ENCODE results near the gene TSPY4. TPM values are rescaled to one million over a fixed set of nuclear protein-coding genes. Genes with fewer than 3 reads are reported as not detected.
"Not testable (repeated sequence)": the region's sequence is repeated elsewhere in the genome, so short reads cannot be mapped to it uniquely, and the experiment has no call there.

The TSPY4 gene
- not detected in 2 replicates for total RNA-seq
- not detected for polyA plus RNA-seq (2012)

GRCh38 chrY:9337164-9337563 lies at the start of gene TSPY4:
TSPY4 (plus strand) TSS chrY:9337464; CDS start chrY:9337510, 46 bp downstream.
- not testable (repeated sequence) for DNase-seq (ENCODE audit: low read depth)

GRCh38 chrY:9320996-9321395 lies 16.3 kb upstream of the TSPY4 start:
- no peak for DNase-seq (ENCODE audit: low read depth)

GRCh38 chrY:9357497-9357896 lies 20.2 kb downstream of the TSPY4 start, which contains the start of gene TSPY8:
TSPY8 (plus strand) TSS chrY:9357797; CDS start chrY:9357843, 46 bp downstream.
- not testable (repeated sequence) for DNase-seq (ENCODE audit: low read depth)

Other genes starting within 250 kb of the TSPY4 start
- not detected in 2 replicates for gene TSPY8, start 20.3 kb downstream of the TSPY4 start, total RNA-seq
- not detected in 2 replicates for gene TSPY3, start 61.0 kb downstream of the TSPY4 start, total RNA-seq
- not detected in 2 replicates for gene TSPY1, start 129.5 kb downstream of the TSPY4 start, total RNA-seq
- gene TSPY9, start 149.8 kb downstream of the TSPY4 start, total RNA-seq, result not detected in 2 replicates
- gene TSPY10, start 190.4 kb downstream of the TSPY4 start, total RNA-seq, result not detected in 2 replicates